HG03097 (cell line): ENCODE measurements around the gene DDIT3.

Experiments used
- ATAC-seq: cut with Tn5 transposase; IDR thresholded peaks from one replicate; pipeline ENCODE4 v1.9.1; 2021; ENCODE audit not compliant: unreplicated experiment, low FRiP score

The DDIT3 gene

GRCh38 chr12:57470970-57471656, 49.2 kb downstream of the DDIT3 start:
- ATAC-seq, result no peak

DNA sequence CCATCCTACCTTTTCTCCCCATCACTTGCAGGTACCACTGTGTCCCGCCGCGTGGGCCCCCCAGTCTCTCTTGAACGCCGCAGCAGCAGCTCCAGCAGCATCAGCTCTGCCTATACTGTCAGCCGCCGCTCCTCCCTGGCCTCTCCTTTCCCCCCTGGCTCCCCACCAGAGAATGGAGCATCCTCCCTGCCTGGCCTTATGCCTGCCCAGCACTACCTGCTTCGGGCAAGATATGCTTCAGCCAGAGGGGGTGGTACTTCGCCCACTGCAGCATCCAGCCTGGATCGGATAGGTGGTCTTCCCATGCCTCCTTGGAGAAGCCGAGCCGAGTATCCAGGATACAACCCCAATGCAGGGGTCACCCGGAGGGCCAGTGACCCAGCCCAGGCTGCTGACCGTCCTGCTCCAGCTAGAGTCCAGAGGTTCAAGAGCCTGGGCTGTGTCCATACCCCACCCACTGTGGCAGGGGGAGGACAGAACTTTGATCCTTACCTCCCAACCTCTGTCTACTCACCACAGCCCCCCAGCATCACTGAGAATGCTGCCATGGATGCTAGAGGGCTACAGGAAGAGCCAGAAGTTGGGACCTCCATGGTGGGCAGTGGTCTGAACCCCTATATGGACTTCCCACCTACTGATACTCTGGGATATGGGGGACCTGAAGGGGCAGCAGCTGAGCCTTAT, 49.9 kb downstream of the DDIT3 start:
- no peak for ATAC-seq

DNA sequence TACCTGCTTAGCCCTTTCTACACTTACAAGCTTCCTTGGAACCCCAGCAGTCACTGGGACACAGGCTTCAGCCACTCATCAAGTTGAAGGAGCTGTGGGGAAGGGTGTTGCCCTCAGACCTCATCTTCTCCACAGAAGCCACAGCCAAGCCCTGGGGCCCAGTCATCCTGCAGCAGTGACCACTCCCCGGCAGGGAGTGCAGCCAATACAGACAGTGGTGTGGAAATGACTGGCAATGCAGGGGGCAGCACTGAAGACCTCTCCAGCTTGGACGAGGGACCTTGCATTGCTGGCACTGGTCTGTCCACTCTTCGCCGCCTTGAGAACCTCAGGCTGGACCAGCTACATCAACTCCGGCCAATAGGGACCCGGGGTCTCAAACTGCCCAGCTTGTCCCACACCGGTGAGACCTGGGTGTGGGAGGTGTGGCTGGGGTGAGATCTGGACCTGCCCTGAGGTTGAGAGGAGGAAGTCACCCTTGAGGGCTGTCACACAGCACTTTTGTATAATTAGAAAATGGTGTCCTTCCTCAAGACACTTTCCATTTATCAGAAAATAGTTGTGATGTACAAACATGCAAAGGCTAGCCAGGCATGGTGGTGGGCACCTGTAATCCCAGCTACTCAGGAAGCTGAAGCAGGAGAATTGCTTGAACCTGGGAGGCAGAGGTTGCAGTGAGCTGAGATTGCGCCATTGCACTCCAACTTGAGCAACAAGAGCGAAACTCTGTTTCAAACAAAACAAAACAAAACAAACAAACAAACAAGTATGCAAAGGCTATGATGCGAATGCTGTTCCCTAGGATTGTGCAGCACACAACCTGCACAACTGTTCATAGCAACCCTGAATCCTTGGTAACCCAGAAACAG, 50.8 kb downstream of the DDIT3 start:
- no peak for ATAC-seq

- no peak for ATAC-seq
Measured at GRCh38 chr12:57467915-57468314, 52.4 kb downstream of the DDIT3 start.

- ATAC-seq, result no peak
Measured at GRCh38 chr12:57467212-57467874, 53.0 kb downstream of the DDIT3 start.
